Astrocyte (in vitro differentiated cells and primary cell): ENCODE results near the gene PATJ. TPM values are rescaled to one million over a fixed set of nuclear protein-coding genes. Genes with fewer than 3 reads are reported as not detected.

ENCODE experiments used
- DNase-seq: peaks from one replicate; pipeline ENCODE4 v3.0.0-alpha.2; 2010; ENCODE audit warnings: low read depth
- FAIRE-seq: peaks from 2 replicates; lab custom pipeline; 2011; peaks lifted over from hg19 to GRCh38; lab: Jason Lieb, UNC
- H2AFZ ChIP-seq: 2 replicates; pipeline ENCODE4 v1.6.0; 2012; ENCODE audit warnings: low read depth, low read length, inconsistent platforms
- H3K27ac ChIP-seq: 2 replicates; pipeline ENCODE4 v1.5.1; 2011; ENCODE audit warnings: low read depth, low read length, inconsistent platforms
- H3K27me3 ChIP-seq: 2 replicates; pipeline ENCODE4 v1.6.0; 2011; ENCODE audit warnings: low read length, inconsistent platforms; ENCODE audit not compliant: insufficient read depth
- H3K36me3 ChIP-seq: 2 replicates; pipeline ENCODE4 v1.5.1; 2011; ENCODE audit warnings: low read length, inconsistent platforms; ENCODE audit not compliant: insufficient read depth
- H3K4me1 ChIP-seq: 2 replicates; pipeline ENCODE4 v1.5.1; 2011; ENCODE audit warnings: low read length, inconsistent platforms; ENCODE audit not compliant: insufficient read depth
- H3K4me2 ChIP-seq: 2 replicates; pipeline ENCODE4 v1.6.0; 2012; ENCODE audit warnings: low read length, inconsistent platforms
- H3K4me3 ChIP-seq: 2 replicates; pipeline ENCODE4 v1.5.1; 2011; ENCODE audit warnings: low read depth, mild to moderate bottlenecking, low read length, inconsistent platforms; ENCODE audit not compliant: insufficient read depth
- H3K79me2 ChIP-seq: 2 replicates; pipeline ENCODE4 v1.6.0; 2012; ENCODE audit warnings: mild to moderate bottlenecking, low read length, inconsistent platforms; ENCODE audit not compliant: insufficient read depth
- H3K9ac ChIP-seq: 2 replicates; pipeline ENCODE4 v1.6.0; 2012; ENCODE audit warnings: mild to moderate bottlenecking, low read length, inconsistent platforms
- H3K9me3 ChIP-seq: 2 replicates; pipeline ENCODE4 v1.5.1; 2012; ENCODE audit warnings: low read depth, mild to moderate bottlenecking, low read length, inconsistent platforms; ENCODE audit not compliant: insufficient read depth
- H4K20me1 ChIP-seq: 2 replicates; pipeline ENCODE4 v1.6.0; 2012; ENCODE audit warnings: low read length, inconsistent platforms; ENCODE audit not compliant: insufficient read depth
- H3K27ac Mint-ChIP-seq: one replicate; pipeline ENCODE4 v1.8.0; 2021; ENCODE audit warnings: mild to moderate bottlenecking, mixed read lengths; ENCODE audit not compliant: unreplicated experiment
- H3K27me3 Mint-ChIP-seq: one replicate; pipeline ENCODE4 v1.8.0; 2021; ENCODE audit warnings: low read depth, mixed read lengths; ENCODE audit not compliant: unreplicated experiment
- H3K36me3 Mint-ChIP-seq: one replicate; pipeline ENCODE4 v1.8.0; 2021; ENCODE audit warnings: low read depth, mixed read lengths; ENCODE audit not compliant: unreplicated experiment
- H3K4me1 Mint-ChIP-seq: one replicate; pipeline ENCODE4 v1.8.0; 2021; ENCODE audit warnings: low read depth, mixed read lengths; ENCODE audit not compliant: unreplicated experiment
- H3K4me3 Mint-ChIP-seq: one replicate; pipeline ENCODE4 v1.8.0; 2021; ENCODE audit warnings: mild to moderate bottlenecking, moderate library complexity, mixed read lengths; ENCODE audit not compliant: unreplicated experiment
- H3K9me3 Mint-ChIP-seq: one replicate; pipeline ENCODE4 v1.8.0; 2021; ENCODE audit warnings: mild to moderate bottlenecking, mixed read lengths; ENCODE audit not compliant: unreplicated experiment
- EZH2 ChIP-seq: IDR thresholded peaks from 2 replicates; pipeline ENCODE4 v1.6.1; 2012; ENCODE audit warnings: mild to moderate bottlenecking, low read length, inconsistent platforms; ENCODE audit not compliant: insufficient read depth
- total RNA-seq: library from RNA; stranded (reverse); gene quantifications from 2 replicates; pipeline ENCODE4 v1.2.1, GENCODE V29; 2021
- TF ChIP-seq, protein P1 (sequence below): IDR thresholded peaks from 2 replicates; pipeline ENCODE4 v1.5.1; 2011; ENCODE audit warnings: low read depth, mild to moderate bottlenecking, inconsistent platforms, low read length, moderate library complexity; ENCODE audit not compliant: insufficient read depth

PATJ gene
- total RNA-seq, 1 donor from 2014 or later: 11.0 TPM

DNA sequence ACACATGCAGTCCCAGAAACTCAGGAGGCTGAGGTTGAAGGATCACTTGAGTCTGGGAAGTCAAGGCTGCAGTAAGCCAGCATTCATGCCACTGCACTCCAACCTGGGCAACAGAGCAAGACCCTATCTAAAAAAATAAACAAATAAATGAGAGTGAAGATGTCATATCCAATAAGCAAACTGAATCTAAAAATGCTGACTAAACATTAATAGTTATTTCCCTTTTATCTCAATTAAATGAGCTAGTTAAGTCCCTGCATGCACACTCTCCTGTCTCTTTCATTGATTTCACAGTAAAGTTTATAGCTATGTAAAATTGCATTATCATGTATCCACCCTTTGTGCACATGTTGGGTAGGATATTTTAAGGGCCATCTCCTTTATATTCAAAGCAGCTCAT is 371.2 kb downstream of the PATJ start:
- Histone ChIP-seq H3K4me2 (no peak overlapping the region), H3K9me3 (no peaks in the 10 kb centered on the region), H3K9ac (no peak overlapping the region), H3K4me3 (no peak overlapping the region), H3K27ac (no peak overlapping the region), H2AFZ (no peak overlapping the region), H3K79me2 (no peaks in the 10 kb centered on the region), H4K20me1 (no peaks in the 10 kb centered on the region), H3K4me1 (no peaks in the 10 kb centered on the region), H3K36me3 (no peaks in the 10 kb centered on the region), H3K27me3 (no peaks in the 10 kb centered on the region)
- TF ChIP-seq EZH2: no peak
- TF ChIP-seq, protein P1, sequence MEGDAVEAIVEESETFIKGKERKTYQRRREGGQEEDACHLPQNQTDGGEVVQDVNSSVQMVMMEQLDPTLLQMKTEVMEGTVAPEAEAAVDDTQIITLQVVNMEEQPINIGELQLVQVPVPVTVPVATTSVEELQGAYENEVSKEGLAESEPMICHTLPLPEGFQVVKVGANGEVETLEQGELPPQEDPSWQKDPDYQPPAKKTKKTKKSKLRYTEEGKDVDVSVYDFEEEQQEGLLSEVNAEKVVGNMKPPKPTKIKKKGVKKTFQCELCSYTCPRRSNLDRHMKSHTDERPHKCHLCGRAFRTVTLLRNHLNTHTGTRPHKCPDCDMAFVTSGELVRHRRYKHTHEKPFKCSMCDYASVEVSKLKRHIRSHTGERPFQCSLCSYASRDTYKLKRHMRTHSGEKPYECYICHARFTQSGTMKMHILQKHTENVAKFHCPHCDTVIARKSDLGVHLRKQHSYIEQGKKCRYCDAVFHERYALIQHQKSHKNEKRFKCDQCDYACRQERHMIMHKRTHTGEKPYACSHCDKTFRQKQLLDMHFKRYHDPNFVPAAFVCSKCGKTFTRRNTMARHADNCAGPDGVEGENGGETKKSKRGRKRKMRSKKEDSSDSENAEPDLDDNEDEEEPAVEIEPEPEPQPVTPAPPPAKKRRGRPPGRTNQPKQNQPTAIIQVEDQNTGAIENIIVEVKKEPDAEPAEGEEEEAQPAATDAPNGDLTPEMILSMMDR: no peak
- no peak for FAIRE-seq
- no peaks in the 10 kb centered on the region for H3K27me3 Mint-ChIP-seq
- no peaks in the 10 kb centered on the region for H3K4me1 Mint-ChIP-seq
- DNase-seq: no peak
- H3K4me3 Mint-ChIP-seq: no peak overlapping the region
- no peaks in the 10 kb centered on the region for H3K9me3 Mint-ChIP-seq
- peaks cover 6% of the 10 kb centered on the region for H3K36me3 Mint-ChIP-seq
- no peak overlapping the region for H3K27ac Mint-ChIP-seq

DNA sequence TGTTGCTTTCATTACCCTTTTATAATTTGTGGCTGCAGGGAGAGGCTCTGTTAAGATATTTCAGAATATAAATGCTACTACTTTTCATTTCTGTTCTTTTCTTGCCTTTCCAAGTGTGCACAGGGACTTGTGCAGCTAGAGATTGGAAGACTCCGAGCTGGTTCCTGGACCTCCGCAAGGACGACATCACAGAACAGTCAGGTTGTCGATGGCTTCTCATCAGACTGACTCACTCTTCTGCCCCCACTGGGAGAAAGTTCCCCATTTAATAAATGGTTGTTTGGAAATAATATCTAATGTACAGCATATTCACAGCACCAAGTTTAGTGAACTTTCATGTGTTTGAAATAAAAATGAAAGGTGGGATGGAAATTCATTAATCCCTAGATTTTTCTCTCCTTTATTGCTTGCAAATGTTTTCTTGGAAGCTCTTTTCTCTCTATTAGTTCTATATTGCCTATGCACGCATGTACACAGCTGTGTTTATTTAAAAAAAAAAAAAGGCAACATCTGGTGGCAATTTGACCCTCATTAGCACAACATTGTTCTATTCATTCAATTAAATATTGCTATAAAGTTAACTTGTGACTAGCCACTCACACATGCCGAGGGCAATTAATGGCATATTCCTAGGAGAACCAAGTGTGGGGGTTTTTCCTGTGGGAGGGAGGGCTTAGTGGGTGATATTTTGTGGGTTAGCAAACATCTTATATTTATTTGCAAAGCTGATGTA is 374.9 kb downstream of the PATJ start:
- Histone ChIP-seq H3K79me2 (no peaks in the 10 kb centered on the region), H3K9me3 (no peaks in the 10 kb centered on the region), H3K4me1 (peaks cover 5% of the 10 kb centered on the region), H3K4me2 (no peak overlapping the region), H3K27ac (no peak overlapping the region), H4K20me1 (no peaks in the 10 kb centered on the region), H3K36me3 (no peaks in the 10 kb centered on the region), H3K9ac (no peak overlapping the region), H3K27me3 (no peaks in the 10 kb centered on the region), H2AFZ (no peak overlapping the region), H3K4me3 (no peak overlapping the region)
- DNase-seq (no peak), FAIRE-seq (no peak)
- H3K9me3 Mint-ChIP-seq: no peaks in the 10 kb centered on the region
- H3K27ac Mint-ChIP-seq: no peak overlapping the region
- TF ChIP-seq EZH2: no peak
- TF ChIP-seq, protein P1: no peak
- no peak overlapping the region for H3K4me3 Mint-ChIP-seq
- no peaks in the 10 kb centered on the region for H3K27me3 Mint-ChIP-seq
- no peaks in the 10 kb centered on the region for H3K4me1 Mint-ChIP-seq
- peaks cover 6% of the 10 kb centered on the region for H3K36me3 Mint-ChIP-seq

DNA sequence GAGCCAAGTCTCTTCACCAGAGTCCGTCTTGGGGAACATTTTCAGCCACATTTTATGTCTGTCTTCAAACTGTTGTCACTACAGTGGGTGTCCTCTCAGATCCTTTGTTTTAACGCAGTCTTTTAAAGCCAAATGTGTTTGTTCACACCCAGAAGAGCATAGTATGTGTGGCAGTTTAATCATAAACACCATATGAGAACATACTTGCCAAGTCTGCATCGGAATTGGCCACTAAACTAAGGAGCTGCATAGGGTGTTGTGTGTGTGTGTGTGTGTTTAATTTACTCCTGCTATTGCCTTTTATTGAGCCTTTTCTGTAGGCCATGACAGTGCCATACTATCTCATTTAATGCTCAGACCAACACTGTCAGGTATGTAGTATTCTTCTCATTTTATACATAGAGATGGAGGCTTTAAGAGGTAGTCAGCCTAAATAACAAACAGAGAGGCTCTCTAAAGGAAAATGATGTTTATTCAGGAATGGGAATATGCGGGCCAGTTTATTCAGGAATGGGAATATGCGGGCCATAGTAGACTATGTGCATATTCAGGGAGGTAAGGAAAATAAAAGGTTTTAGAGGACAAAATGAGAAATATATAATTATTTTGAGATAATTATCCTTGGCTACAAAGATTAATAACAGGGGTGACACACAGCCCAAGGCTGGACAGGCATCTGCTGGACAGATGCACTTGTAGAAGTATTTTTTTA is 384.5 kb downstream of the PATJ start:
- Mint-ChIP-seq H3K27me3 (no peaks in the 10 kb centered on the region), H3K36me3 (no peaks in the 10 kb centered on the region), H3K9me3 (no peaks in the 10 kb centered on the region), H3K4me1 (no peaks in the 10 kb centered on the region), H3K27ac (no peak overlapping the region), H3K4me3 (no peak overlapping the region)
- H3K4me1 ChIP-seq: peaks cover 7% of the 10 kb centered on the region
- H3K9me3 ChIP-seq: no peaks in the 10 kb centered on the region
- H4K20me1 ChIP-seq: no peaks in the 10 kb centered on the region
- no peak overlapping the region for H3K9ac ChIP-seq
- FAIRE-seq: no peak
- no peak overlapping the region for H3K4me3 ChIP-seq
- no peak overlapping the region for H2AFZ ChIP-seq
- TF ChIP-seq, protein P1: no peak
- no peak for TF ChIP-seq EZH2
- H3K36me3 ChIP-seq: no peaks in the 10 kb centered on the region
- DNase-seq: no peak
- H3K27me3 ChIP-seq: no peaks in the 10 kb centered on the region
- H3K27ac ChIP-seq: no peak overlapping the region
- H3K79me2 ChIP-seq: no peaks in the 10 kb centered on the region
- no peak overlapping the region for H3K4me2 ChIP-seq
